Uterus (tissue), 4 donors: ENCODE results near the gene DAD1. TPM values are rescaled to one million over a fixed set of nuclear protein-coding genes. Genes with fewer than 3 reads are reported as not detected.

Experiments used
- DNase-seq, 2 donors: peaks; one replicate each; pipeline ENCODE4 v3.0.0-alpha.2; 2019 to 2020
- H3K27ac ChIP-seq, 2 donors: fragments of 200-600 bp; sonication (generic); 1 replicate in 1 of 2; 2 replicates in 1 of 2; pipeline ENCODE4 v1.5.1; 2016 to 2018
- H3K27me3 ChIP-seq, 2 donors: fragments of 200-600 bp; sonication (generic); one replicate each; pipeline ENCODE4 v1.5.1; 2018 to 2019; ENCODE audit warnings: control low read depth in 1 of 2
- H3K36me3 ChIP-seq, 2 donors: fragments of 200-600 bp; sonication (generic); one replicate each; pipeline ENCODE4 v1.5.1; 2019; ENCODE audit warnings: control low read depth in 1 of 2
- H3K4me1 ChIP-seq, 2 donors: fragments of 200-600 bp; sonication (generic); one replicate each; pipeline ENCODE4 v1.5.1; 2018 to 2019; ENCODE audit warnings: control low read depth in 1 of 2
- H3K4me3 ChIP-seq, 2 donors: fragments of 200-600 bp; sonication (generic); 1 replicate in 1 of 2; 2 replicates in 1 of 2; pipeline ENCODE4 v1.5.1; 2018 to 2019; ENCODE audit warnings: mild to moderate bottlenecking in 1 of 2
- H3K9me3 ChIP-seq, 2 donors: fragments of 200-600 bp; sonication (generic); one replicate each; pipeline ENCODE4 v1.5.1; 2019; ENCODE audit warnings: control low read depth in 1 of 2
- CTCF ChIP-seq, 4 experiments: fragments of 200-600 bp in 2 of 4; fragments of 450-650 bp in 2 of 4; sonication (generic) in 2 of 4; IDR thresholded peaks; one replicate each; pipeline ENCODE4 v1.5.1; 2016 to 2019; ENCODE audit warnings: antibody characterized with exemption in 4 of 4, mild to moderate bottlenecking in 2 of 4, moderate library complexity in 1 of 4
- POLR2A ChIP-seq, 2 donors: fragments of 450-650 bp; IDR thresholded peaks; one replicate each; pipeline ENCODE4 v1.6.1; 2016; ENCODE audit warnings: antibody characterized with exemption in 2 of 2, mild to moderate bottlenecking in 1 of 2, moderate library complexity in 1 of 2
- intact Hi-C: fragments of 100-400 bp; cut with DNase I; formaldehyde crosslinking; loops from one replicate; pipeline ENCODE4 v1.15.1; 2023; ENCODE audit warnings: low total_unique reads
- total RNA-seq, 4 donors: library from RNA; depleted of rRNA in 3 of 4; stranded (reverse); fragments of >200 nt in 3 of 4; gene quantifications; one replicate each; pipeline versions ENCODE4 v1.1.0 to v1.2.4, GENCODE V29; 2014 to 2023
- donor health status: DM: yes; HTN: yes; CAD: no.

DAD1 gene
- total RNA-seq, 4 donors from 2014 or later = 92.2 to 375 (median 207) TPM

GRCh38 chr14:22552827-22553076 is 36.3 kb downstream of the DAD1 start:
- intact Hi-C loops = loop anchor here (10.0 kb wide), 1 partner anchor 102 kb away; no protein-coding TSS in a partner anchor
- DNase-seq = no peak
- Histone ChIP-seq H3K4me1 (peaks cover 0 to 3% of the 10 kb centered on the region in 2 donors), H3K27ac (no peak overlapping the region), H3K9me3 (no peaks in the 10 kb centered on the region), H3K4me3 (no peak overlapping the region), H3K27me3 (no peaks in the 10 kb centered on the region), H3K36me3 (no peaks in the 10 kb centered on the region)
- TF ChIP-seq POLR2A (IDR thresholded peaks at IDR 0.05) = no peak
- no peak for TF ChIP-seq CTCF (IDR thresholded peaks at IDR 0.05)

DNA sequence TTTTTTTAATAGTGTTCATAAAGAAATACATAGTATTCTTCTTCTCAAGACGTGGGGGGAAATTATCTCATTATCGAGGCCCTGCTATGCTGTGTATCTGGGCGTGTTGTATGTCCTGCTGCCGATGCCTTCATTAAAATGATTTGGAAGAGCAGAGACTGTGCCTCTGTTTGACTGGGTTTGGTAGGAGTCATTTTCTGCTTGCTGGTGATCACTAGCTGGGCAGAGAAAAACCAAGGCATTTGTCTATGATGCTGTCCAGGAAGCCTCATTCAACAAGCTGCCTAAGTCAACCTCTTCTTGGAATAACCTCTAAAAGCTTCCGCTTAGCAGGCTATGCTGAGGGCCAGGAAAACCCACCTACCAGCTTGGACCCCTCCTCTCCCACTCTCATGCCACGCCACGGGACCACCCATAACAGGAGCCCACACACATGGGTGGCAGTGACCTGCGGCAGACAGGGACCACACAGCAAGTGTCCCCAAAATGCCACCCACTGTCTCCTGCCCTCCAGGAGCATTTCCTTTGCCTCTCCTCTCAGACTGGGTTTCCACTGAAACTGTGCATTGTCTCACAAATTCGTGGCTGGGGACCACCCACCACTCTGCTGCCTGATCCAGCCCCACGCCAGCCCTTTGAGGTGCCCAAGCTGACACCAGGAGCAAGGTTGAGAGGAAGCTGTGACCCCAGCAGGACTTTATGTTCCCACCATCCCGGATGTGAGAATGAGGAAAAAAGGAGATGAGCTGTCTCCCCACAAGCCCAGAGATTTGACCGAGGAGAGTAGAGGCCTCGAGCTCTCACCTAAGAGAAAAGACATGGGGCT is 36.8 kb downstream of the DAD1 start:
- DNase-seq = no peak
- Histone ChIP-seq H3K27me3 (no peaks in the 10 kb centered on the region), H3K36me3 (no peaks in the 10 kb centered on the region), H3K4me1 (no peaks in the 10 kb centered on the region), H3K27ac (no peak overlapping the region), H3K9me3 (no peaks in the 10 kb centered on the region), H3K4me3 (no peak overlapping the region)
- intact Hi-C loops = loop anchor here (10.0 kb wide), 1 partner anchor 103 kb away; no protein-coding TSS in a partner anchor
- no peak for TF ChIP-seq POLR2A (IDR thresholded peaks at IDR 0.05)
- TF ChIP-seq CTCF (IDR thresholded peaks at IDR 0.05) = no peak

- H3K27ac ChIP-seq = no peak overlapping the region
- no peak overlapping the region for H3K4me3 ChIP-seq
- intact Hi-C loops = loop anchor here (10.0 kb wide), 1 partner anchor 103 kb away; no protein-coding TSS in a partner anchor
- no peak for DNase-seq
- no peaks in the 10 kb centered on the region for H3K27me3 ChIP-seq
- no peak for TF ChIP-seq CTCF (IDR thresholded peaks at IDR 0.05)
- no peak for TF ChIP-seq POLR2A (IDR thresholded peaks at IDR 0.05)
- H3K9me3 ChIP-seq = no peaks in the 10 kb centered on the region
- H3K36me3 ChIP-seq = no peaks in the 10 kb centered on the region
- H3K4me1 ChIP-seq = no peaks in the 10 kb centered on the region
Measured at GRCh38 chr14:22551605-22551997, 37.4 kb downstream of the DAD1 start.

GRCh38 chr14:22549981-22550673 is 38.9 kb downstream of the DAD1 start:
- no peaks in the 10 kb centered on the region for H3K9me3 ChIP-seq
- no peak overlapping the region for H3K27ac ChIP-seq
- no peaks in the 10 kb centered on the region for H3K4me1 ChIP-seq
- H3K36me3 ChIP-seq = no peaks in the 10 kb centered on the region
- intact Hi-C loops = loop anchor here (10.0 kb wide), 1 partner anchor 105 kb away; no protein-coding TSS in a partner anchor
- TF ChIP-seq POLR2A (IDR thresholded peaks at IDR 0.05) = no peak
- TF ChIP-seq CTCF (IDR thresholded peaks at IDR 0.05) = no peak
- no peaks in the 10 kb centered on the region for H3K27me3 ChIP-seq
- DNase-seq = no peak
- H3K4me3 ChIP-seq = no peak overlapping the region

- no peak for DNase-seq
- Histone ChIP-seq H3K27ac (no peak overlapping the region), H3K36me3 (no peaks in the 10 kb centered on the region), H3K4me3 (no peak overlapping the region), H3K27me3 (no peaks in the 10 kb centered on the region), H3K4me1 (no peaks in the 10 kb centered on the region), H3K9me3 (no peaks in the 10 kb centered on the region)
- intact Hi-C loops = no loop called here
- TF ChIP-seq POLR2A (IDR thresholded peaks at IDR 0.05) = no peak
- no peak for TF ChIP-seq CTCF (IDR thresholded peaks at IDR 0.05)
Measured at GRCh38 chr14:22549324-22549962, 39.6 kb downstream of the DAD1 start.
